ENCODE measurements around the gene TNC.

The TNC gene

DNA sequence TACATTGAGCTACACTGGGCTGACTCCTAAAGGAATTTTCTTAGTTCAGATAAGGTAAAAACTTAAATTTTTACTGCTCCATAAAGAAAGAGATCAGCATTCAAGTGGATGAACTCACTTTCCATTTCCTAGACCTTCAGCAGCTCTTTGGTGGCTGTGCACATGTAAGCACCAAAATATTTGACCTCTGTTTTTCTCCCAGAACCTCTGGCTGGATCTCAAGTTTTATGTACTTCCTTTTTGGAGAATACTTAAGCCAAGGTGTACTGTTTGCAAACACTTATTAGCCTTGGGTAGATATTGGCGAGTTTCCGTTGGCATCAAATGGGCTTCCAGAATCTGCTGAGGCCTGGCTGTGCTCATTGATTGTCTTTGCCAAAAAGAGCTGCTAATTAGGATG, 10.3 kb downstream of the TNC start:
- in situ Hi-C loops (cut with MboI; ENCODE audit: low pct_unique_long_range_greater_than_20kb, low sequenced_read_pairs) = no loop called here
- no peak for DNase-seq

DNA sequence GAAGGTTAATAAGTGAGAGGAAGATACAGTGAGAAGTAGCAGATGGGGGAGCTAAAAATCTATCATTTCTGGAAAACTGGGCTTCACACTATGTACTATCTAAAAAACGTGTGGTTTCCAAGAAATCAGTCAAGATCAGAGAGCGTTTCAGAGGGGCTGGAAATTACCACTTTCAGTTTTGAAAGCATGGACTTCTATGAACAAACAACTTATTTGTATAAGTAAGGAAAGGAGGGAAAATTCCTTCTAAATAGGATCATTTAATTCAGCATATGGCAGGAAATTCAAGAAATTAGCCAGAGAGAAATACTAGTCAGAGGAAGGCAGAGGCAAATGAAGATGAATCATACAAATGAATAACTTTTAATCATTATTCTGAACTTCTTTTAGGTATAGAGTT, 11.3 kb downstream of the TNC start:
- in situ Hi-C loops (cut with MboI; ENCODE audit: low pct_unique_long_range_greater_than_20kb, low sequenced_read_pairs) = no loop called here
- DNase-seq = no peak

DNA sequence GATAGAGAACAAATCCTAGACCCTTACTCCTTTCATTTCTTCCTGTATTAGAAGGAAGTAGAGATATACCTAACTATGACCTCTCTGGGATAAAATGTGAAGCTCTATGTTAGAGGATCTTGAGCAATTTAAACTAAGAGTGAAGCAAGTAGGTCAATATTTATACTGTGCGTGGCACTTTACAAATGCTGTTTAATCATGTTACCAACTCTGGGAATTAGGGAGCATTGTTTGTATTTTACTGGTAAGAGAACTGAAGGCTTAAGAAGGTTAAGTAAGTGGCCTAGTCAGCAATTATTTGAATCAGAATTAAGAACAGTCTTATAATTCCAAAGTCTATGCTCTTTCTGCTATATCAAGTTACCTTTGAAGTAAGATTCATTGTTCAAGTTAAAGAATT, 12.0 kb downstream of the TNC start:
- DNase-seq = no peak
- in situ Hi-C loops (cut with MboI; ENCODE audit: low pct_unique_long_range_greater_than_20kb, low sequenced_read_pairs) = no loop called here

DNA sequence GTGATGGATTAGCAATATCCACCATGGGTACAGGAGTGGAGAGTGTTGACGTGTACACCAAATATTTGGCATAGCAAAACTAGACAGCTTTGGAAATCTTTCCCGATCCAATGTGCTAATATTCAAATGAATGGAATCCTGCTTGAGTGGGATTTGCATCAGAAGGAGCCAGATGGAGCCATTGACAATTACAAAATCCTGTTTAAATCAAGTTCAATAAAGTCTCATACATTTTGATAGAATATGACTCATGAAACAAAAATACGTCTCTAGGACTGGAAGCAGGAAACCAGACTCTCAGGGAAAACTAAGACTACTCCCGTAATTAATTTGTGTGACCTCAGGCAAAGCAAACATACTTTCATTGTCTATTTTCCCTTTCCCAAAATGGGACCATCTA, 13.0 kb downstream of the TNC start:
- in situ Hi-C loops (cut with MboI; ENCODE audit: low pct_unique_long_range_greater_than_20kb, low sequenced_read_pairs) = no loop called here
- DNase-seq = no peak

DNA sequence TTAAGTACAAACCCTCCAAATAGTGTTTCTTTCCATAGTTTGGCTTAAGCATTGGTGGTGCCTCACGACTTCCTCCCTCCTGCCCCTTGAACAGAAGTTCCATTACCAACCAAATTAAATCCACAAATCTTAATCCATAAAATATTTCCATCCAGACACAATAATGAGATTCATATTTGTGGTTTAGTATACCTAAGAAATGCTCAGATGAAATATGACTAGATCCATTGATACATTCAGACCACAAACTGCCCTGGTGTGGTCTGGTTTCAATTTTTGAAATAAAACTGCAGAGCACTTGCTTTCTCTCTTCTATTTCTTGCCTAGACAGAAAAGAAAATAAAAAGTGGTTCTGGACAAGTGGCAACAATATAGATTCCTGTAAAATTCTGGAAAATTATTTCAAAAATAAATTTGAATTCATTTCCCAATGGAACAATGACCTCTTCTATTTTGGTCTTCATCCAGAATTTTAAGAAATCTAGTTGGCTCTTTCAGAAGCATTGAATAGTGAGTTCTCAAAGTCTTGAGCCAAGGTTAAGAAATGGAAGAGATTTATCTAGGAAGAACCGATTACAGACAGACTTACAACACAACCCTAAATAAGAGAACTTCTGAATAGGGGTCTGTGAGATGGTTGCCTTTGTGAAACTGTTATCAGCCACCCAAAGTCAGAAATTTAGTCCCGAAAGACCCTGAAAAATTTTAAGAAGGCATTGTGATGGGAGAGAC, 14.0 kb downstream of the TNC start:
- in situ Hi-C loops (cut with MboI; ENCODE audit: low pct_unique_long_range_greater_than_20kb, low sequenced_read_pairs) = no loop called here
- no peak for DNase-seq

DNA sequence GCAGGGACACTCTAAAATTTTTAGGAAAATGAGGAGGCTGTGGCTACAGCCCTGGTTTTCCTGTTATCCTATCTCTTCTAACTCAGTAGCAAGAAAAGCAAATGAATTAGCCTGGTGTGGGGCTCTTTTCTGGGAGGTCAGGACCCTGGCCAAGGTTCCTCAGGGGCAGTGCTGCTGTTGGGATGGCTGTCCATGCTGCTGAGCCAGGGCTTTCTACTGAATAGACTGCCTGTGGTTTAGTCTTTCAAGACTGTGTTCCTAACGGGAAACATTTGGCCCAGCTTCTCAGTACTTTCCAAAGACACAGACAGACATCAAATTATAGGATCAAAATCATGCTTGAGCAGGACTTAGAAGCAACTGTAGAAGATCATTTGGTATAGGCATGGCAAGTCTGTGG, 18.1 kb downstream of the TNC start:
- DNase-seq = no peak
- in situ Hi-C loops (cut with MboI; ENCODE audit: low pct_unique_long_range_greater_than_20kb, low sequenced_read_pairs) = no loop called here

DNA sequence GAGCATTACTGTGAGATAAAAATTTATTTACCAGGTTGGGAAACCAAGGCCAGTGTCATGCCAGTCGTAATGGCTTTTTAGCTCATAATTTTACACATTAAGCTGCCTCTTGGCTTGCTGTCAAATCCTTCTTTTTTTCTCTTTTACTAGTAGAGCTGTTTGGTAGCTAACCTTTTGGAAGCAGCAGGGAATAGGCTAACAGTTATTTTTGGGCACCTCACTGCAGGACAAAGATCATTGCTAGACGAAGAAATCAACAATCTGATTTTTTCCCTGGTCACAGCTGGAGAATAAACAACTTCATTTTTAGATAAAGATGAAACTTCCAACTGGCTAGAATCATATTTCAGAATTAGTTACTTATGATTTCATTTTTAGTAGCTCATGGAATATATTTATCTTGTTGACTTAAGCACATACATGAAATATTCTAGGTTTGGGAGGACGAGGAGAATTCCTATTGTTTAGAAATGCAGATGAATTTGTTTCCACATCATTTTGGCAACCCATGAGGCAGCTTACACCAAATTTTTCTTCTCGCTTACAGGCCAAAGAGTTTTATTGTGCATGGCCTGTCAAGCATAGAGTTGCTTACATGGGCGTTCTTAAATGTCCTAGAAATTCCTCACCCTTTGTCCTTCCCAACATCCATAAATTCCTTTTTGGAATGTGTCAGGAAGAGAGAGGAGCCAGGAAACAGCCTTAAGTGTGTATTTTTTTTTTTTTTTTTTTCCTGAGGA, 19.6 kb downstream of the TNC start:
- DNase-seq = no peak
- in situ Hi-C loops (cut with MboI; ENCODE audit: low pct_unique_long_range_greater_than_20kb, low sequenced_read_pairs) = no loop called here

DNA sequence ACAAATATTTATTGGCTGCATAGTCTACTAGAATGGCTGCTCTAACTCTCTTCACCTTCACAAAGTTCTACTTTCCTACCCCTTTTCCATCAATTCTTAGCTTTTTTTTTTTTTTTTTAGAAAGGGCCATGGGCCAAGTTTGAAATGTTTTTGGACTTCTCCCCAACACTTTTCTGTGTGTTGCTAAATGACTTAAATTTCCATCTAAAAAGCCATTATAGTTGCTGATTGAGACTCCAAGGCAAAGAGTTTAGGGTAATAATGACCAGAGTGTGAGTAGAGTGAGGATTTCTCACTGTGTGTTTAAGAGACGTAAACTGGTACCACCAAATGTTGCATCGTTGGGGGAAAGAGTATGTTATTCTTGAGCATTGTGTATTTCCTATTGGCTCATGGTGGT, 24.4 kb downstream of the TNC start:
- no peak for DNase-seq
- in situ Hi-C loops (cut with MboI; ENCODE audit: low pct_unique_long_range_greater_than_20kb, low sequenced_read_pairs) = no loop called here

DNA sequence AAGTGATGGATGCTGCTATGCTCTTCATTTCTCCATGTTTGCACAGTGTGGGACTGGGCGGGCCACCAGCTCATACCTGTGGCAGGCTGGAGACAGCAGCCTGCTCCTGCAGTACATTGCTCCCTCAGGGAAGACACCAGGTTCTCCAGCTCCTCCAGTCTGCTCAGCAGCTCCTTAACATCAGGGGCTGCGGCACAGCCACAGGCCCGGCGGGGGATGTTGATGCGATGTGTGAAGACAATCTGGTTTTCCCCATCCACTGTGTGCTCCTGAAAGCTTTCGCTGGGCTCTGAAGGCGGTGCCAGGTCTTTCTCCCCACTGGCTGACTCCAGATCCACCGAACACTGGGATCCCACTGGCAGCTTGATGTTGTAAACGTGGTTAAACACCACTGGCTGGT, 27.5 kb downstream of the TNC start:
- no peak for DNase-seq
- in situ Hi-C loops (cut with MboI; ENCODE audit: low pct_unique_long_range_greater_than_20kb, low sequenced_read_pairs) = no loop called here

DNA sequence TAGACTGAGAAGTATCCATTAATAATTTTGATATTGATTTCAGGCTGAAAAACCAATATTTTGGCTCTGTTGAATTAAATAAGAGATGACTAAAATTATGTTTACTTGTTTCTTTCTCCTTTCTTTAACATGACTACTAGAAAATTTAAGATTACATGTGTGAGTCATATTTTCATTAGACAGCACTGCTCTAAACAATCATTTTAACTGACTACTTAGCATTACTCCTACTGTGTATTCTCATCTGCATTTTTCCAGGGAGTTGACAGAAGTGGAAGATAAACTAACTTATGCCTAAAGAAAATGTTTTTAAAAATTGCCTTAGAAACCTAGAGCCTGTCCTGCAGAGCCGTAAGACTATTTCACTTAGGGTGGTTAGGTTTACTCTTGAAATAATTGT, 29.1 kb downstream of the TNC start:
- in situ Hi-C loops (cut with MboI; ENCODE audit: low pct_unique_long_range_greater_than_20kb, low sequenced_read_pairs) = no loop called here

DNA sequence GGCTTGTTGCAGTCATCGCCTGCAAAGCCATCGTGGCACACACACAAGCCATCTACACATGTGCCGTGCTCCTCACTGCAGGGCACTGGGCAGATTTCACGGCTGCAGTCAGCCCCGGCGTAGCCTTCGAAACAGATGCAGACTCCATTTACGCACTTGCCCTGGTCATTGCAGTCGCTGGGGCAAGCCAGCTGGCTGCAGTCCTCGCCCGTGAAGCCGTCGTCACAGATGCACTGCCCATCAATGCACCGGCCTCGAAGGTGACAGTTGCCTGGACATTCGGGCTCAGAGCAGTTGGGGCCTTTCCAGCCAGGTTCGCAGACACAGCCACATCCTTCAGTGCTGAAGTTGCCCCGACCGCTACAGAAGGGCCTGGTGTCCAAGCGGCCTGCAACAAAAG, 31.1 kb downstream of the TNC start:
- in situ Hi-C loops (cut with MboI; ENCODE audit: low pct_unique_long_range_greater_than_20kb, low sequenced_read_pairs) = no loop called here
- no peak for DNase-seq

More for the DNA sequence above, 29.1 kb downstream of the TNC start:
- DNase-seq = no peak

DNA sequence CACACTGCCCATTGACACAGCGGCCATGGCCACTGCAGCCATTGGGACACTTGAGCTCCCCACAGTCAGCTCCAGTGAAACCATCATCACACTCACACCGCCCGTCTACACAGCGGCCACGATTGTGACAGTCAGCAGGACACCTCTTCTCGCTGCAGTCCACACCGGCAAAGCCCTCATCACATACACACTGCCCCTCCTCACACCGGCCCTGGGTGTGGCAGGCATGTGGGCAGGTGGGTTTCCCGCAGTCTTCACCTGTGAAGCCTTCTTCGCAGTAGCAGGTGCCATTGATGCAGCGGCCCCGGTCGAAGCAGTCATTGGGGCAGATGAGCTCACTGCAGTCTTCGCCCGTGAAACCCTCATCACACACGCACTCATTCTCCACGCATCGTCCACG, 31.5 kb downstream of the TNC start:
- DNase-seq = no peak
- in situ Hi-C loops (cut with MboI; ENCODE audit: low pct_unique_long_range_greater_than_20kb, low sequenced_read_pairs) = no loop called here

DNA sequence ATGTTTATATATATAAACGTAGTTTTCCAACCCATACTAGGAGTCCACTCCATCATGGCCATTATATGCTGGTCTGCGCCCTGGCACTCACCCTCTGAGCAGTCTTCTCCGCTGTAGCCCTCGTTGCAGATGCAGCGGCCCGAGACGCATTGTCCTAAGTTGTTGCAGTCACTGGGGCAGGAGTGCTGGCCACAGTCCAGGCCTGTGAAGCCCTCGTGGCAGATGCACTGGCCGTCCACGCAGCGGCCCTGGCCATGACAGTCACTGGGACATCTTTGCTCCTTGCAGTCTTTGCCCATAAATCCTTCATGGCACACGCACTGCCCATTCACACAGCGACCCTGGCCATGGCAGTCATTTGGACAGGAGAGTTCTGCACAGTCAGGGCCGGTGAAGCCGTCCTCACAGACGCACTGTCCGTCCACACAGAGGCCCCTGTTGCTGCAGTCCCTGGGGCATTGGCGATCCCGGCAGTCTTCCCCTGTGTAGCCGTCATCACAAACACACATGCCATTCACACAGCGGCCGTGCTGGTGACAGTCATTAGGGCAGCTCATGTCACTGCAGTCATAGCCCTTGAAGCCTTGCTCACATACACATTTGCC, 32.1 kb downstream of the TNC start:
- in situ Hi-C loops (cut with MboI; ENCODE audit: low pct_unique_long_range_greater_than_20kb, low sequenced_read_pairs) = no loop called here

DNA sequence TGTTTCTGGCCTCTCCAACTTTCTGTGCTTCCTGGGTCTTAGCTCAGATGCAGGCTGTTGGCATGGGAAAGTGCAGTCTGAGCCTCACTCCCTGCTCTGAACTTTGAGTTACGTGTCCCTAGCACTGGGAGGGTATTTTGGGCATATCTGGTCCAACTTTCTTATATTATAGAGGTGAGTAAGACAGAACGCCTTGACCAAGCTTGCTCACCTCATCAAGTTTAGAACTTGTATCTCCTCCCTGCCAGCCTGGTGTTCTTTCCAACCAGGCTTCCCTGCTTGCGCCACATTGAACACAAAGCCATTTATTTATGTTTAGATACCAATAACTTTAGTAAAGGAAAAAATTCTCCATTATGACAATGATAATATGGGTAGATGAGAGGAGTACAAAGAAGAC, 33.2 kb downstream of the TNC start:
- no peak for DNase-seq
- in situ Hi-C loops (cut with MboI; ENCODE audit: low pct_unique_long_range_greater_than_20kb, low sequenced_read_pairs) = no loop called here

More for the DNA sequence above, 32.1 kb downstream of the TNC start:
- no peak for DNase-seq

DNA sequence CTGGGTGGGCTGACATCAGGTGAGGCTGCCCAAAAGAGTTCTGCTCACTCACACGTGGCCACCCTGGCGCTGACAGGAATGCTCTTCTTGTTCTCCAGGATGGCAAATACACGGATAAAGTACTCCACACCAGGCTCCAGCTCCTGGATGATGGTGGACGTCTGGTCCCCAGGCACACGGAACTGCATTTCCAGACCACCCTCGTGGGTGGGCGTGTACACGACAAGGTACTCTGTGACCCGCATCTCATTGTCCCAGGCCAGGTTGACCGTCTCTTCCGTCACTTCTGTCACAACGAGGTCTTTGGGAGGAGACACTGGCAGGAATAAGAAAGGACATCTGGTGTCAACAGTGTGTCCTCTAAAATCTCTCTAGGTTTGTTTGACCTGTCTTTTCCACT, 33.8 kb downstream of the TNC start:
- no peak for DNase-seq
- in situ Hi-C loops (cut with MboI; ENCODE audit: low pct_unique_long_range_greater_than_20kb, low sequenced_read_pairs) = no loop called here

DNA sequence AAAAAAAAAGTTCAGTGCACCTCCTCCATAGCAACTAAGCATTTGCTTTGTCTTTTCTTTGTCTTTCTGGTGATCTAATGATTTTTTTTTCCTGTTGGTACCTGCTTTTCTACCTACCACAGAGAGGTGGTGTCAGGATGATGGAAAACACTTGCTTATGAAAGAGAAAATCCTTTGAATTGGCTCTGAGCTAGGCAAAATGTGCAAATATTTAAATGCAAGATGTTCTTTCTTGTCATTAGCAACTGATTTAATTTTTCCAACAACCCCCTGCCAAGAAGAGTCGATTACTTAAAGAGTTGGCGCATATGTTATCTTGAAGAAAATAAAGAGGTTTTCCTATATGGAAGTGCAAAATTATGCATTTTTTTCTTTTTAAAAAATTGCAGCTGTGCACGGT, 37.7 kb downstream of the TNC start:
- DNase-seq = no peak
- in situ Hi-C loops (cut with MboI; ENCODE audit: low pct_unique_long_range_greater_than_20kb, low sequenced_read_pairs) = no loop called here

DNA sequence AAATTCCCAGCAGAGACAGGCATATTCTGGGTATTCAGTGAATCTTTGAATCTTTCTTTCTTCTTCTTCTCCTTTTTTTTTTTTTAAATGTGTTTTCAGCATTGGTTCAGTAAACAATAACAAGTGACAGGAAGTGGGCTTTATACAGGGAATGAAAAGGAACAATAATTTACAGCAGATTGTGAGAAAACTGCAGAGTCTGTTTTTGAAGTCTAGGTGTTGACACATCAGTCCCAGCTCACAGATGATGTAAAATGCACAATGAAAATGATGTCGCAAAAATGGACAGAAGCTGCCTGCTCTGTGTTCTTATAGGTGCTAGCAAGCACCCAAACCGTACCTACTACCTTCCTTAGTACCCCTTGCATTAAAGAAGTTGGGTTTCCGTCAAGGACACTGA, 38.8 kb downstream of the TNC start:
- in situ Hi-C loops (cut with MboI; ENCODE audit: low pct_unique_long_range_greater_than_20kb, low sequenced_read_pairs) = no loop called here
- no peak for DNase-seq

DNA sequence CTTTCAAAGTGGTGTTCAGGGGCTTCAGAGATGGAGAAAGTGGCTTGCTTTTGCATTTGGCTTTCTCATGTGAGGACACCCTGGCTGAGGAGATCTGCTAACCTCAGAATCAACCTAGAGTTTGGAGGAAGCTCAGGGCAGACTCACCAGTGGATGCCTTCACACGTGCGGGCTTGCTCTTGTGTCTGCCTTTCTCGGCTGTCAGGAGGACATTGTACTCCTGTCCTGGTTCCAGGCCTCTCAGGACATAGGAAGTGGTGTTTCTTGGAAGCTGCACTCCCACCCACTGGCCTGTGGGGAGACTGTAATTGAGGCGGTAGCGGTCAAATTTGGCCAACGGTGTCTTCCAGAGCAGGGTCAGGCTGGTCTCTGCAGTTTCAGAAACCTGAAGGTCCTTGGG, 44.5 kb downstream of the TNC start:
- in situ Hi-C loops (cut with MboI; ENCODE audit: low pct_unique_long_range_greater_than_20kb, low sequenced_read_pairs) = no loop called here

DNA sequence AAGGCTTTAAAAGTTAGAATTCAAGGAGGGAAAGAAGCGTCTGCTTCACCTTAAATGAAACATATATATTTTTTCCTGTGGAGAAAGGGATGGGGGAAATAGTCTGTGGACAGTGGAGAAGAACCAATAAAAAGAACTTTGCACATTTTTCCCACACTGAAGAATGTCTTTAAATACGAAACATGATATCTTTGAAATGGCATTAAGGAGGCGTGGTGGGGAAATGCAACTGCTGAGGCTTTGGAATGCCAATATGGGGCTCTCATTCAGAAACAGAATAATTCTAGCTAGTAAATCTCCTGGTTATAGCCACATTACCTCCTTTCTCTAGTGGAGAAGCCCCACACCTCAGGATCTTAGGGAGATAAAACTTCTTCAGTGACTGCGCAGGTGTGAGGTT, 46.8 kb downstream of the TNC start:
- DNase-seq = no peak
- in situ Hi-C loops (cut with MboI; ENCODE audit: low pct_unique_long_range_greater_than_20kb, low sequenced_read_pairs) = no loop called here

More for the DNA sequence above, 44.5 kb downstream of the TNC start:
- no peak for DNase-seq

DNA sequence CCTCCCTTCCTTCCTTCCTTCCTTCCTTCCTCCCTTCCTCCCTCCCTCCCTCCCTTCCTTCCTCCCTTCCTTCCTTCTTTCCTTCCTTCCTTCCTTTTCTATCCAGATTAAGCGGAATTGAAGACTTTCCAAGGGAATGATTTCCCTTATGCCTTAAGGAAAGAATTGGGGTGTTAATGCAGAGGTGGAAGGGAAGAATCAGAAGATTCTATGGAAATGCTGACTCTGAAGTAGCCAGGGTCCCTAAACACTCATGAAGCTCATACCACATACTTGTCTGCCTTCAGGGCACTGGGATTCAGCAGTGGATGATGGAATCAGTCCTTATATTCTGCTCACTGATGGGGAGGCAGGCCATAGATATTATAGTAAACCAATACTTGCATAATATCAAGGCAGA, 48.2 kb downstream of the TNC start:
- no peak for DNase-seq
- in situ Hi-C loops (cut with MboI; ENCODE audit: low pct_unique_long_range_greater_than_20kb, low sequenced_read_pairs) = no loop called here

DNA sequence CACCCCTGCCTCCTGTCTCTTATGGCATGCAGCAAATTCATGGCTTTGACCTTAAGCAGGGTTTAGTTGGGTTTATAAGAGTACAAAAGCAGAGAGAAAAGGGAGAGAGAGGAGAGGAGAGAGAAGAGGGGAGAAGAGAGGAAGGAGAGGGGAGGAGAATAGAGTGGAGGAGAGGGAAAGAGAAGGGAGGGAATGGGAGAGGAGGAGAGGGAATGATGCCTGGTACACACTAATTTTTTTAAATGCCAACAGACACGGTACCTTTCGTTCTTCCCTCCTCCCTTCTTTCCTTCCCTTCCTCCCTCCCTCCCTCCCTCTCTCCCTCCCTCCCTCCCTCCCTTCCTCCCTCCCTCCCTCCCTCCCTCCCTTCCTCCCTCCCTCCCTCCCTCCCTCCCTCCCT, 48.7 kb downstream of the TNC start:
- in situ Hi-C loops (cut with MboI; ENCODE audit: low pct_unique_long_range_greater_than_20kb, low sequenced_read_pairs) = no loop called here
- no peak for DNase-seq

Measured in KBM-7 (cell line).